Glutamatergic neuron (in vitro differentiated cells): ENCODE measurements around the gene C5AR1. TPM values are rescaled to one million over a fixed set of nuclear protein-coding genes. Genes with fewer than 3 reads are reported as not detected.

Source experiments
- DNase-seq: peaks from one replicate; pipeline ENCODE4 v3.0.0; 2022
- H3K27ac Mint-ChIP-seq: one replicate; pipeline ENCODE4 v1.8.0; 2020; ENCODE audit warnings: mild to moderate bottlenecking, mixed read lengths, inconsistent platforms; ENCODE audit not compliant: unreplicated experiment
- H3K27me3 Mint-ChIP-seq: one replicate; pipeline ENCODE4 v1.8.0; 2020; ENCODE audit warnings: mild to moderate bottlenecking, moderate library complexity, mixed read lengths, inconsistent platforms; ENCODE audit not compliant: unreplicated experiment
- H3K36me3 Mint-ChIP-seq: one replicate; pipeline ENCODE4 v1.8.0; 2020; ENCODE audit warnings: mild to moderate bottlenecking, mixed read lengths, inconsistent platforms; ENCODE audit not compliant: unreplicated experiment
- H3K4me1 Mint-ChIP-seq: one replicate; pipeline ENCODE4 v1.8.0; 2020; ENCODE audit warnings: mild to moderate bottlenecking, low read depth, mixed read lengths, inconsistent platforms; ENCODE audit not compliant: unreplicated experiment
- H3K4me3 Mint-ChIP-seq: one replicate; pipeline ENCODE4 v1.8.0; 2020; ENCODE audit warnings: mild to moderate bottlenecking, mixed read lengths, inconsistent platforms; ENCODE audit not compliant: unreplicated experiment
- H3K9me3 Mint-ChIP-seq: one replicate; pipeline ENCODE4 v1.8.0; 2020; ENCODE audit warnings: mild to moderate bottlenecking, moderate library complexity, mixed read lengths, inconsistent platforms; ENCODE audit not compliant: unreplicated experiment
- CTCF ChIP-seq: fragments of 200-600 bp; sonication (generic); IDR thresholded peaks from one replicate; pipeline ENCODE4 v1.5.0; 2021; ENCODE audit not compliant: partially characterized antibody, unreplicated experiment
- total RNA-seq: library from RNA; stranded (reverse); fragmentation: NEBNext Ultra II Directional; extraction: Animal tissue kit (Norgen Biotek cat#: 25700); gene quantifications from one replicate; pipeline ENCODE4 v1.2.1, GENCODE V29; 2021; ENCODE audit not compliant: unreplicated experiment

Gene C5AR1
- total RNA-seq, 1 donor from 2014 or later = 1.4 TPM

- peaks cover 9% of the 10 kb centered on the region for H3K27me3 Mint-ChIP-seq
- no peak for DNase-seq
- H3K9me3 Mint-ChIP-seq = peaks cover 2% of the 10 kb centered on the region
- H3K36me3 Mint-ChIP-seq = no peaks in the 10 kb centered on the region
- H3K4me1 Mint-ChIP-seq = peaks cover 8% of the 10 kb centered on the region
- H3K27ac Mint-ChIP-seq = no peak overlapping the region
- no peak for TF ChIP-seq CTCF
- H3K4me3 Mint-ChIP-seq = no peak overlapping the region
Observed at GRCh38 chr19:47267350-47267759, 42.3 kb upstream of the C5AR1 start.

- Mint-ChIP-seq H3K36me3 (no peaks in the 10 kb centered on the region), H3K9me3 (peaks cover 6% of the 10 kb centered on the region), H3K27ac (peak overlapping the region; percentile 33), H3K4me3 (no peak overlapping the region), H3K4me1 (peaks cover 13% of the 10 kb centered on the region), H3K27me3 (peaks cover 13% of the 10 kb centered on the region)
- no peak for DNase-seq
- TF ChIP-seq CTCF = no peak
Observed at GRCh38 chr19:47268028-47268427, 41.6 kb upstream of the C5AR1 start.

- Mint-ChIP-seq H3K9me3 (peaks cover 6% of the 10 kb centered on the region), H3K27me3 (peaks cover 13% of the 10 kb centered on the region), H3K36me3 (no peaks in the 10 kb centered on the region), H3K27ac (no peak overlapping the region), H3K4me1 (peaks cover 13% of the 10 kb centered on the region), H3K4me3 (no peak overlapping the region)
- DNase-seq = no peak
- TF ChIP-seq CTCF = no peak
Observed at GRCh38 chr19:47269596-47269995, 40.1 kb upstream of the C5AR1 start.

- no peak for DNase-seq
- Mint-ChIP-seq H3K36me3 (no peaks in the 10 kb centered on the region), H3K9me3 (peaks cover 7% of the 10 kb centered on the region), H3K27me3 (peaks cover 15% of the 10 kb centered on the region), H3K4me1 (peaks cover 13% of the 10 kb centered on the region), H3K4me3 (no peak overlapping the region), H3K27ac (no peak overlapping the region)
- no peak for TF ChIP-seq CTCF
Observed at GRCh38 chr19:47270408-47270807, 39.3 kb upstream of the C5AR1 start.

GRCh38 chr19:47271949-47272348, 37.7 kb upstream of the C5AR1 start:
- no peak for TF ChIP-seq CTCF
- peaks cover 17% of the 10 kb centered on the region for H3K4me1 Mint-ChIP-seq
- H3K27me3 Mint-ChIP-seq = peaks cover 18% of the 10 kb centered on the region
- H3K27ac Mint-ChIP-seq = peak overlapping the region; percentile 68
- H3K9me3 Mint-ChIP-seq = peaks cover 13% of the 10 kb centered on the region
- no peak for DNase-seq
- no peak overlapping the region for H3K4me3 Mint-ChIP-seq
- no peaks in the 10 kb centered on the region for H3K36me3 Mint-ChIP-seq
